HG03135 (cell line): Measurements from ENCODE around the gene NBR1.
"Not testable (repeated sequence)": the region's sequence is repeated elsewhere in the genome, so short reads cannot be mapped to it uniquely, and the experiment has no call there.

Source experiments
- ATAC-seq: cut with Tn5 transposase; IDR thresholded peaks from one replicate; pipeline ENCODE4 v1.9.1; 2021; ENCODE audit warnings: mild to moderate bottlenecking, moderate library complexity; ENCODE audit not compliant: unreplicated experiment

Gene NBR1

GRCh38 chr17:43240596-43241352, 69.8 kb downstream of the NBR1 start:
- not testable (repeated sequence) for ATAC-seq

- ATAC-seq = not testable (repeated sequence)
Observed at GRCh38 chr17:43246456-43246855, 75.4 kb downstream of the NBR1 start.
